GM12873 (cell line): ENCODE measurements around the gene TMEM123.

Experiments used
- CTCF ChIP-seq: IDR thresholded peaks from 2 replicates; pipeline ENCODE4 v1.5.1; 2012; ENCODE audit warnings: low read depth, mild to moderate bottlenecking, moderate library complexity, low read length, control low read depth; ENCODE audit not compliant: insufficient read depth; ENCODE audit errors: missing control alignments

The TMEM123 gene

GRCh38 chr11:102359372-102359771, 93.2 kb downstream of the TMEM123 start:
- TF ChIP-seq CTCF, result no peak

GRCh38 chr11:102357116-102357515, 95.4 kb downstream of the TMEM123 start:
- no peak for TF ChIP-seq CTCF

- TF ChIP-seq CTCF, result no peak
Observed at GRCh38 chr11:102347462-102348370, 104.8 kb downstream of the TMEM123 start.

GRCh38 chr11:102346748-102347461, 105.7 kb downstream of the TMEM123 start, which contains the start of gene BIRC2:
TSS of gene BIRC2 (plus strand) at chr11:102347214. CDS start at chr11:102349855, 2,641 bp downstream.
- TF ChIP-seq CTCF, result peak; percentile 75

- TF ChIP-seq CTCF, result no peak
Observed at GRCh38 chr11:102346456-102346747, 106.2 kb downstream of the TMEM123 start.
